ENCODE measurements around the gene RNF157.
A peak's percentile ranks its signal among the peaks of the same experiment; 100 is the strongest.
"Not testable (repeated sequence)": the region's sequence is repeated elsewhere in the genome, so short reads cannot be mapped to it uniquely, and the experiment has no call there.

Gene RNF157

DNA sequence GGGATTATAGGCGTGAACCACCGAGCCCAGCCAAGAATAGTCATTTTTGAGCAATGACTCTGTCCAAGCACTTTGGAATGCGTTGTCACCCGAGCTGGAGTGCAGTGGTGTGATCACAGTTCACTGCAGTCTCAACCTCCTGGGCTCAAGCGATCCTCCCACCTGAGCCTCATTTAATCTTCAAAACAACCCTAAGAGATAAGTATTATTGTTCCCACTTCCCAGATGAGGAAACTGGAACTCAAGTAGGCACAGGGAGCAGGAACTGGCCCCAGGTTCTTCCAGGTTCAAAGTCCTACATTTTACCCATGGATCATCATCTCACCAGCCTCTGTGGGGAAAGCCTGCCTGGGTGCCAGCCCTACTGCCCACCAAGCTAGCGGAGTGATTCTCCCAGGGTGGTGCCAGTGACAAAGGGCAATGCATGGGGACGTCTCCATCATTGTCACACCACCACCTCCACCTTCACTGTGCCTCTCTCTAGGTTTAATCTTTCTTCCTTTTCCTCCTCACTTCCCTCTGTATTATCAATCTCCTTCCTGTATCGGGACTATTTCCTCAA is 11.3 kb upstream of the RNF157 start:
- H3K4me1 Mint-ChIP-seq = peaks cover 34% of the 10 kb centered on the region
- peak overlapping the region; percentile 43 for H3K4me3 Mint-ChIP-seq
- no peaks in the 10 kb centered on the region for H3K27me3 Mint-ChIP-seq
- H3K9me3 Mint-ChIP-seq = no peaks in the 10 kb centered on the region
- no peaks in the 10 kb centered on the region for H3K36me3 Mint-ChIP-seq
- ATAC-seq = no peak
- peak overlapping the region; percentile 71 for H3K27ac Mint-ChIP-seq

DNA sequence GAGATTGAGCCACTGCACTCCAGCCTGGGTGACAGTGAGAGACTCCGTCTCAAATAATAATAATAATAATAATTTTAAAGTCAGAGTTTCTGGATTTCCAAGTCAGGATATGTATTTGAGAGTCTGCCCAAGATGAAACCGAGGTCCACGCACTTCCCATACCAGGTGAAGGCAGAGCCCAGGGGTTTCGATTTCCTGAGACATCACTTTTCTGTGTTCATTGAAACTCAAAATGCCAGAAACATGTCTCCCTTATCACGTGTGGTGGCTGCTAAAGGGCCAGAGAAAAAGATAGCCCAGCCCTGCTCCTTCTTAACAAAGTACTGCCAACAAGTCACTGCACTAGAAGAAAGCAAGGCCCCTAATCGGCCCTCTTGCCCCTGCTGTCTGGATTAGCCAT is 9.8 kb upstream of the RNF157 start:
- no peaks in the 10 kb centered on the region for H3K9me3 Mint-ChIP-seq
- no peak for ATAC-seq
- no peaks in the 10 kb centered on the region for H3K27me3 Mint-ChIP-seq
- no peak overlapping the region for H3K27ac Mint-ChIP-seq
- H3K36me3 Mint-ChIP-seq = no peaks in the 10 kb centered on the region
- H3K4me3 Mint-ChIP-seq = no peak overlapping the region
- H3K4me1 Mint-ChIP-seq = peaks cover 43% of the 10 kb centered on the region

DNA sequence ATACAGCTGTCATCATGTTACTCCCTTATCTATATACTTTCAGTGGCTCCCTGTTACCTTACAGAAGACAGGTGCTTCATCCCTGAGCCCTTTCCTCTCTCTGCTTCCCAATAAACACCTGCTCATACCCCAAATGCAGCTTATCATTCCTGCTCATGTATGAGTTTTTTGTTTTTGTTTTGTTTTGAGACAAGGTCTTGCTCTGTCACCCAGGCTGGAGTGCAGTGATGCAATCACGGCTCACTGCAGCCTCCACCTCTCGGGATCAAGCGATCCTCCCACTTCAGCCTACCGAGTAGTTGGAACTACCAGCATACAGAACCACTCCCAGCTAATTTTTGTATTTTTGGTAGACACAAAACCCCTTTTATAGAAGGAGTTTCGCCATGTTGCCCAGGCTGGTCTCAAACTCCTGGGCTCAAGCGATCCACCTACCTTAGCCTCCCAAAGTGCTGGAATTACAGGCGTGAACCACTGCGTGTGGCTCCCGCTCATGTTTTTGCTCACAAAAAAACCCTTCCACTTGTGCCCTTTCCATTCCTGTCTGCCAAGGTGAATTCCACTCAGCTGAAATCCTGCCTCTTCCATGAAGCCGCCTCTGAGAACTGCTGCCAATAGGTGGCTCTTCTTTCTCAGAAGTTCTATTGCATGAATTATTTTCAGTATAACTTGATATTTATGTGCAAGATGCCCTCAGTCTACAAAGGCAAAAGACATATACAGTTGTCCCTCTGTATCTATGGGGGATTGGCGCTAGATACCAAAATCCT is 7.9 kb upstream of the RNF157 start:
- H3K36me3 Mint-ChIP-seq = no peaks in the 10 kb centered on the region
- peaks cover 43% of the 10 kb centered on the region for H3K4me1 Mint-ChIP-seq
- no peak overlapping the region for H3K27ac Mint-ChIP-seq
- ATAC-seq = no peak
- peaks cover 2% of the 10 kb centered on the region for H3K27me3 Mint-ChIP-seq
- no peak overlapping the region for H3K4me3 Mint-ChIP-seq
- H3K9me3 Mint-ChIP-seq = no peaks in the 10 kb centered on the region

DNA sequence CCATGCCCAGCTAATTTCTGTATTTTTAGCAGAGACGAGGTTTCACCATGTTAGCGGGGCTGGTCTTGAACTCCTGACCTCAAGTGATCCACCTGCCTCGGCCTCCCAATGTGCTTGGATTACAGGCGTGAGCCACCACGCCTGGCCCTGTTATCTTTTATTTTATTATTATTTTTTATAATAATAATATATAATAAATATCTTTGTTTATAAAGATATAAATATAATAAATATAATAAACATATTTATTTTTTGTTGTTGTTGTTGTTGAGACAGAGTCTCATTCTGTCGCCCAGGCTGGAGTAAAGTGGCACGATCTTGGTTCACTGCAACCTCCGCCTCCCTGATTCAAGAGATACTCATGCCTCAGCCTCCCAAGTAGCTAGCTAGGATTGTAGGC is 7.0 kb upstream of the RNF157 start:
- Mint-ChIP-seq H3K36me3 (no peaks in the 10 kb centered on the region), H3K27me3 (peaks cover 11% of the 10 kb centered on the region), H3K4me1 (peaks cover 35% of the 10 kb centered on the region), H3K4me3 (no peak overlapping the region), H3K9me3 (no peaks in the 10 kb centered on the region), H3K27ac (no peak overlapping the region)
- no peak for ATAC-seq

DNA sequence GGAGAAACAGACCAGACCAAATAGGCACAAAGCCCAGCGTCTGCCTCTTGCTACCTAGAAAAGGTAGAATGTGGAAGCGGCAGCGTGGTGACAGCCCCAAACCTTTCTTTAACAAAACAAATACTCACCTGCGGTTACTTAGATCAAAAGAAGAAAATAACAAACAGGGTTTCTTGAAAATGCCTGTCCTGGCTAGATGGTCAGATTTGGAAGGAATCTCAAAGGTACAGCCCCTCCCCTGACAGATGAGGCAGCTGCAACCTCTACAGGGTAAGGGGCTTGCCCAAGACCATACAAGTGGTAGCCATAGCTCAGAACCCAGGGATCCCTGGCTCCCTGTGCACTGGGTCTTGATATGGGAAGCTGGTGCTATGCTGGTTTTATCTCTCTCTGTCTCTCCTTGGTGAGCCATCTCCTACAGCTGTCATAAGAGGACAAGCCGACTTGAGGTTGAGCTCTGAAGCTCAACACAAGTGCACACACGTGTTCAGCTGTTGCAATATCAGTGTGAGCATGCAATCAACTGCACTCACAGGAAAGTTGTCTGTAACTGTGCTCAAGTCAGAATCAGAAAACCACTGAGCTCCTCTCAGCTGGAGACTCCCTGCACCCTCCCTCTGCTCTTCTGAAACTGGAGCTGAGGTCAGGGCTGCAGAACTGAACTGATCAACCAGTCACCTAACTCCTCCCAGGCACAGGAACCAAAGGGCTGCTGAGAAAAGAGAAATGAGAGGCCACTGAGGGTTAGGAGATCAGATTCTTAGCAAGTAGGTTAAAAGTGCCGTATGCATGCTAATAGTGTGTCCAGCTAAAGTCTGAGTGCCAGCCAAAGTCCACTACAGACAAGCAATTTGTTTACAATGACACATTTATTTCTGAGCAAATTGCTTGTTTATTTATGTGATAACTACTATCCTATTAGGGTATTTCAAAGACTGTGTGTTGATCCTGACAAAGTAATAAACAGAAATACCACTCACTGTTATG is 6.1 kb upstream of the RNF157 start:
- peaks cover 28% of the 10 kb centered on the region for H3K4me1 Mint-ChIP-seq
- no peaks in the 10 kb centered on the region for H3K36me3 Mint-ChIP-seq
- ATAC-seq = peak; percentile 100
- H3K27ac Mint-ChIP-seq = peak overlapping the region; percentile 46
- no peaks in the 10 kb centered on the region for H3K9me3 Mint-ChIP-seq
- peaks cover 20% of the 10 kb centered on the region for H3K27me3 Mint-ChIP-seq
- H3K4me3 Mint-ChIP-seq = peak overlapping the region; percentile 16

DNA sequence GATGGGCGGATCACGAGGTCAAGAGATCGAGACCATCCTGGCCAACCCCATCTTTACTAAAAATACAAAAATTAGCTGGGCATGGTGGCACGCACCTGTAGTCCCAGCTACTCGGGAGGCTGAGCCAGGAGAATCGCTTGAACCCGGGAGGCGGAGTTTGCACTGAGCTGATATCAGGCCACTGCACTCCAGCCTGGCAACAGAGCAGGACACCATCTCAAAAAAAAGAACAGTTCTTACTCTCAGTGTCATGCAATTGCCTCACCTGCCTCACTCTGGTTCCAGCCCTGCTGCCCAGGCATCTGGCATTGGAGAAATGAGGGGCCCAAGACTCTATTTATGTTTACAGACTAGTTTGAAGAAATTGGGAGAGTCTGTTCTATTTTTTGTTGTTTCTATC is 4.4 kb upstream of the RNF157 start:
- not testable (repeated sequence) for H3K4me3 Mint-ChIP-seq, H3K9me3 Mint-ChIP-seq, H3K27ac Mint-ChIP-seq, H3K36me3 Mint-ChIP-seq, ATAC-seq
- Mint-ChIP-seq H3K27me3 (peaks cover 28% of the 10 kb centered on the region), H3K4me1 (peaks cover 34% of the 10 kb centered on the region)

DNA sequence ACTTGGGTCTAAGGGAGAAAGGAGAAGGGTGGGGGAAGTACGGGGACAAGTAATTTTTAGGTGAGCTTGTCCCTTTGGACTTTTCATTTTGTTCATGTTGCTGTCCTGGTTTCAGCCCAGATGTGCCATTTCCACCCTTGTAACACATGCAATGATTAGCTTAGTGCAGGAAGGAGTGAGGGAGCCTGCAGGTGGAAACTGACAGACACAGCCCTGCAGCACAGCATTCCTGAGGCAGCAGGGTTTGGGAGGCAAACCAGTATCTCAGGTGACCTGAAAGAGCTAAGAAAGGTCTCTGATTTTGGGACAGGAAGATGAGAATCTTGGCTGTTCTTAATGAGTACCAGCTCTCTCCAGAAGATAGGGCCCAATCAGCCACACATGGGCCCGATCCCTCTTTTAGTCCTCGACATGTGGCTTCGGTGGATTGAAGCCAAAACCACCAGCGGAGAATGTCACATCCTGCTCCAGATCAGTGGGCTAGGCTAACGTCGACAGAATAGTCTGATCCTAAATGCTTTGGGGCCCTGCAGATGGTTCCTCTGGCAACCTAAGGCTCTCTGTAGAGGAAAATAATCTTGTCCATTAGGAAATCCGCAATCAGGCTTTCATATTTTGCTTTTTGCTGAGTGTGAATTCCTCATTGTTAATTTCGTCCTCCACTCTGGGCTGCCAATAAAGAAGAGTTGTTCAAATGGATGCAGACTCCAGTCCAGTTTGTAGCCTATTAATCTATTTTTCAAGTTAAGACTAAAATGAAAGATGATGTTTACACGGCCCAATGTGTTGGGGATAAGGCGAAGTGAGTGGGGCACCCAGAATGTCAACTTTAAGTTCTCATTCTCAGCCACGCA is 3.8 kb upstream of the RNF157 start:
- no peaks in the 10 kb centered on the region for H3K36me3 Mint-ChIP-seq
- peaks cover 34% of the 10 kb centered on the region for H3K4me1 Mint-ChIP-seq
- H3K27me3 Mint-ChIP-seq = peaks cover 31% of the 10 kb centered on the region

DNA sequence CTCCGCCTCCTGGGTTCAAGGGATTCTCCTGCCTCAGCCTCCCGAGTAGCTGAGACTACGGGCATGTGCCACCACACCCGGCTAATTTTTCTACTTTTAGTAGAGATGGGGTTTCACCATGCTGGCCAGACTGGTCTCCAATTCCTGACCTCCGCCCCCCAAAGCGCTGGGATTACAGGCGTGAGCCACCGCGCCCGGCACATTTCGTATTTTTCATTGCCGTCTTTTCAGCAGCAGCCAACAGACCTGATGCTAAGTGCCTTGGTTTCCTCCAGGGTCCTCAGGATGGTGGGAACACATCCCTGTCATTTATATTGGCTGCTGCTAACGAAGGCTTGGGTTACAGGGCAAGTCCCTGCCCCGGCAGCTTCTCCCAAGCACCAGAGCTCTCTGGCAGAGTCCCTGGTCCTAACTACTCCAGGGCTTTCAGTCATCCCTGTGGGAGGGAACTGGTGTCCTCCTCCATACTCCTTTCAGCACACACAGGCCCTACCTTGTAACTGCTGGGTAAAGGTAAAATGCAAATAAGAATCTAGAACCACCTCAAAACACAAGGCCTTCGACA is 1.5 kb upstream of the RNF157 start:
- no peaks in the 10 kb centered on the region for H3K36me3 Mint-ChIP-seq
- peaks cover 21% of the 10 kb centered on the region for H3K4me1 Mint-ChIP-seq
- H3K27me3 Mint-ChIP-seq = peaks cover 34% of the 10 kb centered on the region
- H3K27ac Mint-ChIP-seq = no peak overlapping the region
- H3K9me3 Mint-ChIP-seq = no peaks in the 10 kb centered on the region
- H3K4me3 Mint-ChIP-seq = peak overlapping the region; percentile 74
- no peak for ATAC-seq

More for the DNA sequence above, 3.8 kb upstream of the RNF157 start:
- no peak overlapping the region for H3K4me3 Mint-ChIP-seq
- ATAC-seq = no peak
- no peak overlapping the region for H3K27ac Mint-ChIP-seq
- H3K9me3 Mint-ChIP-seq = no peaks in the 10 kb centered on the region

DNA sequence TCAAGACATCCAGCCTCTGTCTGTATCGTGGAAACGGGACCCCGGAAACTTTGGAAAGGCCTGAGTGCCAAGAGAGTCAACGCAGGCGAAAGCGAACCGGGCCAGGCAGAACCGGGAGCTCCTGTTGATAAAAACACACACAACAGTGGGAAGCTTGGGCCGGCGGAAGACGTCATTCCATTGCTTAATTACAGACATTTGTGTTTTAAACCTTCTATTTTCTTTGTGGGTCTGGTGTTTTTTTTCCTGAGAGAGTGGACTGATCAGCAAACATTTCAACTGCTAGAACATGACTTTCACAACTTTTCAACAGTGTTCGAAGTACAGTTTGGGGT is 878 bp upstream of the RNF157 start:
- H3K4me3 Mint-ChIP-seq = peak overlapping the region; percentile 74
- H3K27ac Mint-ChIP-seq = peak overlapping the region; percentile 42
- no peak for ATAC-seq
- H3K36me3 Mint-ChIP-seq = no peaks in the 10 kb centered on the region
- H3K4me1 Mint-ChIP-seq = peaks cover 15% of the 10 kb centered on the region
- no peaks in the 10 kb centered on the region for H3K9me3 Mint-ChIP-seq
- peaks cover 34% of the 10 kb centered on the region for H3K27me3 Mint-ChIP-seq

DNA sequence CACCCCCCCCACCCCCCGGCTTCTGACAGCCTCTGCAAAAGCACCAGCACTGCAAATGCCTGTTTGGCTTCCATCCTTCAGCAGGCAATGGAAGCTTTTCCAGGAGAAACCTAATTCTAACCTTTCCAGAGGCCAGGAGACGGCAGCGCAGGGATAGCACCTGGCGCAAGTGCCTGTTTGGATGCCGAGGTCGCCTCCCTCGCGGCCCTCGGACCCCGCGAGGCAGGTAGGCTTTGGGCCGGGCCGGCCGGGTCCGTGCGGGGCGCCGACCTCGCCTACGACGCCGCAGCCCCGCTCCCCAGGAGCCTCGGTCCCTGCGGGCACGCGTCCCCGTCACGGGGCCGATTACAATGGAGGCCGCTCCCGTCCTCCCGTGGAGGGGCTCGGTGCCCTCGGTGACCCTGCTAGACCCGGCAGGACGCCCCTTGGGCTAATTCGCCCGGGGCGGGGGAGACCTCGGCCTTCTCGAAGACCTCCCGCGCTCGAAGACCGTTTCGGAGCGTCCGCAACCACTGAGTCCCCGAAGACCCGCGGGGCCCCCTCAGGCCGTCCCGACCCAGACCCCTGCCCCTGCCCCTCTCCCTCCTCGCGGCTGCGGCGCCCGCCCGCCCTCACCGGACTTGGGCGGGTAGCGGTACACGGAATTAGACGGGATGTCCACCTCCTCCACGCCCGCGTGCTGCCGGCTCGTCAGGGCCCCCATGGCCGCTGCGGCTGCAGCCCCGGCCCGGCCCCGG is 587 bp downstream of the RNF157 start:
- Mint-ChIP-seq H3K9me3 (no peaks in the 10 kb centered on the region), H3K4me3 (peak overlapping the region; percentile 62), H3K36me3 (no peaks in the 10 kb centered on the region), H3K27me3 (peaks cover 34% of the 10 kb centered on the region), H3K27ac (no peak overlapping the region), H3K4me1 (peaks cover 10% of the 10 kb centered on the region)
- peak; percentile 65 for ATAC-seq

DNA sequence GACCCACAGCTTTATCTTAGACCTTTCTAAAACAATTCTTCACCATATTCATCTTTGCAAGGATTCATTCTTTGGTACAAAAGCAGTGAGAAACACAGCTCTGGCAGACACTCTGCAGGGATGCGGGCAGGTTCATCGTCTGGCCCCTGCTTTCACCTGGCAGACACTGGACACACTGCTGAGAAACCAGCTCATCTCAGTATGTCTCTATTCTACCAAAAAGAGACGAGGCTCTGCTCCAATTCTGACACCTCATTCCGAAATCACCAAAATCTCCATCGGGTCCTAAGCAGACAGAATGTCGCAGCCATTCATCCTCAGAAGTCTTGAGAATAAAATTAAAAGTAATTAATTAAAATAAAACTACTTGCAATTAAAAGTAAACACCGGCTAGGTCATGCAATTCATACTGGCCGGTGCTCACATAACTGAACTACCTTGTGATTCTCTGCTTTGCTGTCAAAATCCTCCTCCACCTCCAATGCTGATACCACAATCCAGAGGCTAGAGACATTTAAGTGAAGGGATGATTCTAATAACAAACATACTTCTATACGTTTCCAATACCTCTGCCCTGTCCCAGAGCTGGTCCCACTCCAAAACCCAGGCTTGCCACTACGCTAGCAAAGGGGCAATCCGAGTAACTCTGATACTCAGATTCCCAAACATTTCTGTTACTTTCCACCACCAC is 1.3 kb downstream of the RNF157 start:
- H3K27me3 Mint-ChIP-seq = peaks cover 34% of the 10 kb centered on the region
- no peak overlapping the region for H3K27ac Mint-ChIP-seq
- H3K4me1 Mint-ChIP-seq = peaks cover 16% of the 10 kb centered on the region
- H3K9me3 Mint-ChIP-seq = no peaks in the 10 kb centered on the region
- H3K36me3 Mint-ChIP-seq = no peaks in the 10 kb centered on the region
- H3K4me3 Mint-ChIP-seq = peak overlapping the region; percentile 62
- no peak for ATAC-seq

DNA sequence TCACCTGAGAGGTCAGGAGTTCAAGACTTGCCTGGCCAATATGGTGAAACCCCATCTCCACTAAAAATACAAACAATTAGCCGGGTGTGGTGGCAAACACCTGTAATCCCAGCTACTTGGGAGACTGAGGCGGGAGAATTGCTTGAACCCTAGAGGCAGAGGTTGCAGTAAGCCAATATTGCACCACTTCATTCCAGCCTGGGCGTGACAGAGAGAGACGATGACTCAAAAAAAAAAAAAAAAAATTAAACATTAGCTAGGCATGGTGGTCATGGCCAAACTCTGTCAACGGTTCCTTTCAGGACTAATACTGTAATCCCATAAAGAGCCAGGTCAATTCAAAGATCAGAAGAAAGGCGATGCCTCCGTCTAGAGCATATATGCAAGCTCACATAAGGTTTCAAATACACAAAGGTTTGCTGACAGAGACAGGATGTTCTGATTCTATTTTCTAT is 2.4 kb downstream of the RNF157 start:
- ATAC-seq = no peak
- Mint-ChIP-seq H3K36me3 (no peaks in the 10 kb centered on the region), H3K27me3 (peaks cover 29% of the 10 kb centered on the region), H3K4me1 (peaks cover 21% of the 10 kb centered on the region), H3K27ac (no peak overlapping the region), H3K9me3 (no peaks in the 10 kb centered on the region), H3K4me3 (no peak overlapping the region)

DNA sequence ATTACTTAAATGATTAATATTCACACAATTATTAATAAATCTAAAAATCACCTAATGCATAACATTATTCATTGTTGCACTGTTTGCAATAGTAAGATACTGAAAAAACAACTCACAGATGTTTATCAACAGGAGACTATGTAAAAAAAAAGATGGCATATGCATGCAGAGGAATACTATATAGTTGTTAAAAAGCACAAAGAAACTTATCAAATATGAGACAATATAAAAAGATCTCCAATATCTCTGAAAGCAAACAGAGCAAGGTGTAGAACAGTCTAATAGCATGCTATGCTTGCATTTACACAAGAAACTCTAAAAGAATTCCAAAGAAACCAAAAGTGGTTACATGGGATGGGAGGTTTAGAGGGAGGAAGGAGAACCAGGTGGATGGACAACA is 3.7 kb downstream of the RNF157 start:
- no peak overlapping the region for H3K4me3 Mint-ChIP-seq
- no peaks in the 10 kb centered on the region for H3K36me3 Mint-ChIP-seq
- peaks cover 21% of the 10 kb centered on the region for H3K4me1 Mint-ChIP-seq
- ATAC-seq = no peak
- no peak overlapping the region for H3K27ac Mint-ChIP-seq
- H3K9me3 Mint-ChIP-seq = no peaks in the 10 kb centered on the region
- peaks cover 16% of the 10 kb centered on the region for H3K27me3 Mint-ChIP-seq
